Ishikawa (cell line): ENCODE results near the gene SLC7A6.

Experiments used
- CREB1 ChIP-seq: IDR thresholded peaks from 2 replicates; pipeline ENCODE4 v1.6.1; 2012; ENCODE audit warnings: low read depth
- EP300 ChIP-seq: IDR thresholded peaks from 2 replicates; pipeline ENCODE4 v1.6.1; 2012; ENCODE audit warnings: borderline replicate concordance
- MAX ChIP-seq: IDR thresholded peaks from 2 replicates; pipeline ENCODE4 v1.6.1; 2012
- RAD21 ChIP-seq: IDR thresholded peaks from 2 replicates; pipeline ENCODE4 v1.6.1; 2012; ENCODE audit warnings: low read depth
- TAF1 ChIP-seq: IDR thresholded peaks from 2 replicates; pipeline ENCODE4 v1.6.1; 2012; ENCODE audit warnings: low read depth, mild to moderate bottlenecking
- TEAD4 ChIP-seq: IDR thresholded peaks from 2 replicates; pipeline ENCODE4 v1.6.1; 2012
- YY1 ChIP-seq: IDR thresholded peaks from 2 replicates; pipeline ENCODE4 v1.6.1; 2012; ENCODE audit warnings: low read depth
- TF ChIP-seq, protein P1 (sequence below): IDR thresholded peaks from 2 replicates; pipeline ENCODE4 v1.6.1; 2012

GRCh38 chr16:68265078-68265920 lies 973 bp downstream of the SLC7A6 start:
- TF ChIP-seq YY1 (no peak), TEAD4 (0 out of 2 replicates have a peak, but pooled peaks have one; percentile 31), RAD21 (no peak), EP300 (no peak), TAF1 (no peak; the same call in 1 of the 2 replicates), MAX (no peak), CREB1 (no peak)
- TF ChIP-seq, protein P1, sequence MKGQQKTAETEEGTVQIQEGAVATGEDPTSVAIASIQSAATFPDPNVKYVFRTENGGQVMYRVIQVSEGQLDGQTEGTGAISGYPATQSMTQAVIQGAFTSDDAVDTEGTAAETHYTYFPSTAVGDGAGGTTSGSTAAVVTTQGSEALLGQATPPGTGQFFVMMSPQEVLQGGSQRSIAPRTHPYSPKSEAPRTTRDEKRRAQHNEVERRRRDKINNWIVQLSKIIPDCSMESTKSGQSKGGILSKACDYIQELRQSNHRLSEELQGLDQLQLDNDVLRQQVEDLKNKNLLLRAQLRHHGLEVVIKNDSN = no peak
